B cell (primary cell): ENCODE results near the gene MUC4. TPM values are rescaled to one million over a fixed set of nuclear protein-coding genes. Genes with fewer than 3 reads are reported as not detected.

Source experiments
- ATAC-seq: fragments of 200-7000 bp; cut with Tn5 transposase; one replicate; pipeline ENCODE4 v1.10.0; 2021; ENCODE audit warnings: low read depth, mild to moderate bottlenecking, moderate number of reproducible peaks, moderate library complexity
- CTCF ChIA-PET: fragments of 350-600 bp; sonication (Branson Sonifier 250); formaldehyde crosslinking; loops from one replicate; lab custom pipeline; 2021; ENCODE audit warnings: antibody characterized with exemption, inconsistent platforms; lab: Charles Lee
- POLR2A ChIA-PET: fragments of 350-600 bp; sonication (Branson Sonifier 250); formaldehyde crosslinking; loops from one replicate; lab custom pipeline; 2021; ENCODE audit warnings: antibody characterized with exemption; lab: Charles Lee
- DNase-seq: peaks from one replicate; pipeline ENCODE4 v3.0.0; 2013
- H2AFZ ChIP-seq: 2 replicates; pipeline ENCODE4 v1.6.1; 2012; ENCODE audit warnings: mild to moderate bottlenecking, low read depth, low read length; ENCODE audit not compliant: insufficient read depth, poor library complexity, severe bottlenecking
- H3K27ac ChIP-seq, 2 donors: 1 replicate in 1 of 2; 2 replicates in 1 of 2; pipeline ENCODE4 v1.5.1; 2012 to 2013; ENCODE audit warnings: low read length in 2 of 2, mild to moderate bottlenecking in 2 of 2, moderate library complexity in 1 of 2
- H3K27me3 ChIP-seq, 4 experiments: fragments of 200-600 bp in 1 of 4; sonication (generic) in 1 of 4; replicated peaks in 1 of 4; 1 replicate in 2 of 4; 2 replicates in 2 of 4; pipeline versions ENCODE4 v1.6.1 to v1.7.0; 2013 to 2016; ENCODE audit warnings: low read length in 3 of 4, mild to moderate bottlenecking in 2 of 4, mixed read lengths in 1 of 4, moderate library complexity in 1 of 4; ENCODE audit not compliant: insufficient read depth in 4 of 4, control insufficient read depth in 3 of 4; ENCODE audit errors: control extremely low read depth in 1 of 4
- H3K36me3 ChIP-seq, 2 experiments: replicated peaks in 1 of 2; 1 replicate in 1 of 2; 2 replicates in 1 of 2; pipeline versions ENCODE4 v1.6.1 to v1.7.1; 2013; ENCODE audit warnings: low read length in 1 of 2; ENCODE audit not compliant: insufficient read depth in 2 of 2, control insufficient read depth in 1 of 2; ENCODE audit errors: control extremely low read depth in 1 of 2, extremely low read depth in 1 of 2
- H3K4me1 ChIP-seq, 2 donors: fragments of 200-600 bp in 1 of 2; sonication (generic) in 1 of 2; 1 replicate in 1 of 2; 2 replicates in 1 of 2; pipeline versions ENCODE4 v1.5.1 to v1.6.1; 2013 to 2017; ENCODE audit warnings: low read length in 2 of 2; ENCODE audit not compliant: control insufficient read depth in 2 of 2, insufficient read depth in 2 of 2
- H3K4me2 ChIP-seq: replicated peaks from 2 replicates; pipeline ENCODE3; 2012; ENCODE audit warnings: mild to moderate bottlenecking, low read depth, low read length; ENCODE audit not compliant: poor library complexity, severe bottlenecking
- H3K4me3 ChIP-seq, 5 experiments: fragments of 200-600 bp in 1 of 5; sonication (generic) in 1 of 5; 1 replicate in 3 of 5; 2 replicates in 2 of 5; pipeline versions ENCODE4 v1.5.1 to v1.7.0; 2011 to 2016; ENCODE audit warnings: low read length in 4 of 5, mild to moderate bottlenecking in 4 of 5, low read depth in 2 of 5, control low read depth in 1 of 5, moderate library complexity in 1 of 5; ENCODE audit not compliant: insufficient read depth in 1 of 5; ENCODE audit errors: control extremely low read depth in 1 of 5, extremely low read depth in 1 of 5
- H3K79me2 ChIP-seq: fragments of 200-600 bp; sonication (generic); one replicate; pipeline ENCODE4 v1.6.0; 2016; ENCODE audit warnings: low read length; ENCODE audit not compliant: control insufficient read depth, insufficient read depth
- H3K9ac ChIP-seq: fragments of 200-600 bp; sonication (generic); 2 replicates; pipeline ENCODE4 v1.6.1; 2017; ENCODE audit warnings: mild to moderate bottlenecking, low read length, moderate library complexity
- H3K9me3 ChIP-seq, 3 donors: one replicate each; pipeline versions ENCODE4 v1.6.1 to v1.7.1; 2013; ENCODE audit warnings: low read length in 2 of 3; ENCODE audit not compliant: control insufficient read depth in 2 of 3, insufficient read depth in 1 of 3; ENCODE audit errors: control extremely low read depth in 1 of 3
- H4K20me1 ChIP-seq: 2 replicates; pipeline ENCODE4 v1.6.0; 2012; ENCODE audit warnings: mild to moderate bottlenecking, low read length; ENCODE audit not compliant: insufficient read depth, control insufficient read depth, poor library complexity, severe bottlenecking
- H3K27ac Mint-ChIP-seq: one replicate; pipeline ENCODE4 v1.8.0; 2021; ENCODE audit warnings: mixed read lengths
- H3K27me3 Mint-ChIP-seq: one replicate; pipeline ENCODE4 v1.8.0; 2021; ENCODE audit warnings: mixed read lengths
- H3K4me1 Mint-ChIP-seq: one replicate; pipeline ENCODE4 v1.8.0; 2021; ENCODE audit warnings: mixed read lengths
- H3K4me3 Mint-ChIP-seq: one replicate; pipeline ENCODE4 v1.8.0; 2021; ENCODE audit warnings: mixed read lengths
- H3K9me3 Mint-ChIP-seq: one replicate; pipeline ENCODE4 v1.8.0; 2022; ENCODE audit warnings: mixed read lengths; ENCODE audit not compliant: insufficient read depth
- EZH2 ChIP-seq: IDR thresholded peaks from 2 replicates; pipeline ENCODE4 v1.6.1; 2012; ENCODE audit warnings: borderline replicate concordance, low read depth, mild to moderate bottlenecking, moderate library complexity, low read length; ENCODE audit not compliant: insufficient read depth, poor library complexity, severe bottlenecking
- WGBS: methylation state at CpG from one replicate; pipeline ENCODE4 v1.1.5; 2013; ENCODE audit warnings: missing lambda C conversion rate; ENCODE audit not compliant: insufficient coverage; 5-methylcytosine and 5-hydroxymethylcytosine counted together
- intact Hi-C: fragments of 100-400 bp; cut with micrococcal nuclease; formaldehyde crosslinking; loops from one replicate; pipeline ENCODE4 v1.10.0; 2022
- polyA plus RNA-seq: library from polyadenylated mRNA; depleted of rRNA; stranded (reverse); fragments of >200 nt; gene quantifications from 2 replicates; pipeline ENCODE4 v1.2.3, GENCODE V29; 2012
- total RNA-seq, 2 donors: library from RNA; stranded (reverse); fragments of 120-200 nt in 1 of 2; gene quantifications; 1 replicate in 1 of 2; 2 replicates in 1 of 2; pipeline versions ENCODE4 v1.2.3 to v1.2.4, GENCODE V29; 2013 to 2022
- TF ChIP-seq, protein P1 (sequence below): fragments of 200-600 bp; IDR thresholded peaks from one replicate; pipeline ENCODE4 v1.8.0; 2022; ENCODE audit warnings: antibody characterized with exemption, mild to moderate bottlenecking

Gene MUC4
- total and polyA plus RNA-seq, 2 donors (not counting 1 experiment from before 2014, with no cell fraction given) = 0.22 to 1.2 TPM

GRCh38 chr3:195825857-195826804 lies 14.4 kb upstream of the MUC4 start:
- no peak overlapping the region for H3K9ac ChIP-seq
- ChIA-PET POLR2A (no interaction called here), CTCF (no interaction called here)
- no peaks in the 10 kb centered on the region for H4K20me1 ChIP-seq
- H3K4me3 Mint-ChIP-seq = no peak overlapping the region
- no peak overlapping the region for H3K27ac ChIP-seq
- H3K4me1 Mint-ChIP-seq = no peaks in the 10 kb centered on the region
- no peaks in the 10 kb centered on the region for H3K4me1 ChIP-seq
- H3K4me3 ChIP-seq = no peak overlapping the region
- 91% methylated on average over 45 of the region's 47 CpGs for WGBS
- H3K36me3 ChIP-seq = no peaks in the 10 kb centered on the region
- no peaks in the 10 kb centered on the region for H3K79me2 ChIP-seq
- peaks cover 0 to 3% (median 0%) of the 10 kb centered on the region in 3 donors for H3K9me3 ChIP-seq
- no peak overlapping the region for H3K27ac Mint-ChIP-seq
- H3K4me2 ChIP-seq = no peak overlapping the region
- TF ChIP-seq EZH2 = no peak
- TF ChIP-seq, protein P1, sequence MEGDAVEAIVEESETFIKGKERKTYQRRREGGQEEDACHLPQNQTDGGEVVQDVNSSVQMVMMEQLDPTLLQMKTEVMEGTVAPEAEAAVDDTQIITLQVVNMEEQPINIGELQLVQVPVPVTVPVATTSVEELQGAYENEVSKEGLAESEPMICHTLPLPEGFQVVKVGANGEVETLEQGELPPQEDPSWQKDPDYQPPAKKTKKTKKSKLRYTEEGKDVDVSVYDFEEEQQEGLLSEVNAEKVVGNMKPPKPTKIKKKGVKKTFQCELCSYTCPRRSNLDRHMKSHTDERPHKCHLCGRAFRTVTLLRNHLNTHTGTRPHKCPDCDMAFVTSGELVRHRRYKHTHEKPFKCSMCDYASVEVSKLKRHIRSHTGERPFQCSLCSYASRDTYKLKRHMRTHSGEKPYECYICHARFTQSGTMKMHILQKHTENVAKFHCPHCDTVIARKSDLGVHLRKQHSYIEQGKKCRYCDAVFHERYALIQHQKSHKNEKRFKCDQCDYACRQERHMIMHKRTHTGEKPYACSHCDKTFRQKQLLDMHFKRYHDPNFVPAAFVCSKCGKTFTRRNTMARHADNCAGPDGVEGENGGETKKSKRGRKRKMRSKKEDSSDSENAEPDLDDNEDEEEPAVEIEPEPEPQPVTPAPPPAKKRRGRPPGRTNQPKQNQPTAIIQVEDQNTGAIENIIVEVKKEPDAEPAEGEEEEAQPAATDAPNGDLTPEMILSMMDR = no peak
- peaks cover 0 to 3% (median 0%) of the 10 kb centered on the region in 4 experiments for H3K27me3 ChIP-seq
- DNase-seq = no peak
- H2AFZ ChIP-seq = no peak overlapping the region
- ATAC-seq = no peak
- intact Hi-C loops = no loop called here
- peaks cover 12% of the 10 kb centered on the region for H3K27me3 Mint-ChIP-seq
- no peaks in the 10 kb centered on the region for H3K9me3 Mint-ChIP-seq

GRCh38 chr3:195825191-195825588 lies 13.5 kb upstream of the MUC4 start:
- Histone ChIP-seq H3K4me2 (no peak overlapping the region), H3K27me3 (peaks cover 0 to 4% (median 2%) of the 10 kb centered on the region in 4 experiments), H3K36me3 (no peaks in the 10 kb centered on the region), H3K4me1 (no peaks in the 10 kb centered on the region), H4K20me1 (no peaks in the 10 kb centered on the region), H3K9me3 (peaks cover 0 to 3% (median 0%) of the 10 kb centered on the region in 3 donors), H3K4me3 (no peak overlapping the region), H3K27ac (no peak overlapping the region), H3K9ac (no peak overlapping the region), H2AFZ (no peak overlapping the region), H3K79me2 (no peaks in the 10 kb centered on the region)
- no peak for TF ChIP-seq EZH2
- TF ChIP-seq, protein P1 = no peak
- ChIA-PET CTCF (no interaction called here), POLR2A (no interaction called here)
- intact Hi-C loops = no loop called here
- H3K9me3 Mint-ChIP-seq = no peaks in the 10 kb centered on the region
- ATAC-seq (no peak), DNase-seq (no peak)
- no peak overlapping the region for H3K27ac Mint-ChIP-seq
- 86% methylated on average over 15 of the region's 15 CpGs for WGBS
- no peak overlapping the region for H3K4me3 Mint-ChIP-seq
- no peaks in the 10 kb centered on the region for H3K4me1 Mint-ChIP-seq
- H3K27me3 Mint-ChIP-seq = peaks cover 10% of the 10 kb centered on the region
